Stomach smooth muscle (tissue), 2 donors: ENCODE data around the gene HCST.

Experiments
- H3K27ac ChIP-seq: one replicate; pipeline ENCODE4 v1.7.0; 2013; ENCODE audit warnings: mild to moderate bottlenecking, low read length, inconsistent platforms
- H3K27me3 ChIP-seq, 2 donors: one replicate each; pipeline ENCODE4 v1.7.0; 2013; ENCODE audit warnings: low read length in 2 of 2; ENCODE audit not compliant: insufficient read depth in 2 of 2, control insufficient read depth in 1 of 2
- H3K36me3 ChIP-seq, 2 donors: one replicate each; pipeline ENCODE4 v1.7.0; 2013; ENCODE audit warnings: low read length in 2 of 2; ENCODE audit not compliant: control insufficient read depth in 2 of 2, insufficient read depth in 2 of 2
- H3K4me1 ChIP-seq: one replicate; pipeline ENCODE4 v1.7.0; 2013; ENCODE audit warnings: low read length; ENCODE audit not compliant: control insufficient read depth, insufficient read depth
- H3K4me3 ChIP-seq, 2 donors: one replicate each; pipeline ENCODE4 v1.7.0; 2013; ENCODE audit warnings: low read length in 2 of 2
- H3K9ac ChIP-seq, 2 donors: one replicate each; pipeline ENCODE4 v1.7.0; 2013; ENCODE audit warnings: low read length in 2 of 2, mild to moderate bottlenecking in 1 of 2
- H3K9me3 ChIP-seq, 2 donors: one replicate each; pipeline ENCODE4 v1.7.0; 2013; ENCODE audit warnings: low read length in 2 of 2; ENCODE audit not compliant: control insufficient read depth in 2 of 2
- donor health status: healthy.
- donor health status: Pancreatic carcinoma.

HCST gene

DNA sequence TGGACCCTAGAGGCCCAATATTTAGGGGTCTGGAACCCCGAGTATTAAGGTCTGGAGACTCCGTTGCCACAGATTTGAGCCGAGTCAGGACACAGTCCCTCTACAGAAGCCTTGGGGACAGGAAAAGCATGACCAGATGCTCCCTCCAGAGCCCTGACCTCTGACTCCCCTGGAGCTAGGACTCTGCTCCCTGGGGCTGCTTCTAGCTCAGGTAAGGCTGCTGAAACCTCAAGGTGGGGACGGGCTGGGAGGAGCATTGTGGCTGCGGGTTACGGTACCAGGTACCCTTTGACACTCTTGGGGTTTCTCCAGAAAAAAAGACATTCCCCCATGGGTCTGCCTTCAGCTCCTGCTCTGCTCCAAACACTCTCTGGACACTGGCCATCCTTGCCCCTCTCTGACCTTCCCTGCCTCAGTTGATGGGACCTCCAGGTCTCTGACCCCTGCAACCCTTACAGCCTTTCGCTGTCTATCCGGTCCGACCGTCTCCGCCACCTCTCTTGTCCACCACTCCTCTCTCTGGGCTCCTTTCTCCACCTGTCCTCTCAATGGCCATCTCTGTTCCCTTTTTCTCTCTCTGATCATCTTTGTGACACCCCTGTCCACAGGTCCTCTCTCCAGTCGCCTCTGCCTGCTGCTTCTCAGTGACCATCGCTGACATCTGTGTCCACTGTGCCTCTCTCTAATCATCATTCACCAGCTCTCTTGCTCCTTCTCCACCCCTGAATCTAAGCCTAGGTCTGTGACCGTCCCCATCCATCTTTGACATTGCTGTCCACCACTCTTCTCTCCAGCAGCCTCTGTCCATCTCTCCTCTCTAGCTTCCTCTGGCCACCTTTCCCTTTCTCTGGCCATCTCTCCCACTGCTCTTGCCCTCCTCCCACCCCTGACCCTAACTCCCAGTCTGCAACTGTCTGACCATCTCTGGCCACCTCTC lies 35.3 kb downstream of the HCST start:
- peaks cover 25% of the 10 kb centered on the region for H3K4me1 ChIP-seq
- H3K9me3 ChIP-seq: no peaks in the 10 kb centered on the region
- H3K36me3 ChIP-seq: peaks cover 0 to 5% of the 10 kb centered on the region in 2 donors
- no peaks in the 10 kb centered on the region for H3K27me3 ChIP-seq
- peak overlapping the region; percentile 70 for H3K27ac ChIP-seq
- peak overlapping the region; percentile 79 to 81 for H3K9ac ChIP-seq
- H3K4me3 ChIP-seq: peak overlapping the region; percentile 76 to 78

- Histone ChIP-seq H3K27ac (no peak overlapping the region), H3K9me3 (no peaks in the 10 kb centered on the region), H3K4me3 (peak overlapping the region; percentile 22 to 78), H3K36me3 (peaks cover 0 to 5% of the 10 kb centered on the region in 2 donors), H3K27me3 (no peaks in the 10 kb centered on the region), H3K4me1 (peaks cover 25% of the 10 kb centered on the region), H3K9ac (no peak overlapping the region)
These were observed 36.2 kb downstream of the HCST start for GRCh38 chr19:35938282-35939224.

- no peak overlapping the region for H3K9ac ChIP-seq
- peaks cover 0 to 5% of the 10 kb centered on the region in 2 donors for H3K36me3 ChIP-seq
- no peaks in the 10 kb centered on the region for H3K27me3 ChIP-seq
- no peak overlapping the region for H3K27ac ChIP-seq
- H3K9me3 ChIP-seq: no peaks in the 10 kb centered on the region
- H3K4me1 ChIP-seq: peaks cover 25% of the 10 kb centered on the region
- H3K4me3 ChIP-seq: no peak overlapping the region
These were observed 37.2 kb downstream of the HCST start for GRCh38 chr19:35939307-35940077.

DNA sequence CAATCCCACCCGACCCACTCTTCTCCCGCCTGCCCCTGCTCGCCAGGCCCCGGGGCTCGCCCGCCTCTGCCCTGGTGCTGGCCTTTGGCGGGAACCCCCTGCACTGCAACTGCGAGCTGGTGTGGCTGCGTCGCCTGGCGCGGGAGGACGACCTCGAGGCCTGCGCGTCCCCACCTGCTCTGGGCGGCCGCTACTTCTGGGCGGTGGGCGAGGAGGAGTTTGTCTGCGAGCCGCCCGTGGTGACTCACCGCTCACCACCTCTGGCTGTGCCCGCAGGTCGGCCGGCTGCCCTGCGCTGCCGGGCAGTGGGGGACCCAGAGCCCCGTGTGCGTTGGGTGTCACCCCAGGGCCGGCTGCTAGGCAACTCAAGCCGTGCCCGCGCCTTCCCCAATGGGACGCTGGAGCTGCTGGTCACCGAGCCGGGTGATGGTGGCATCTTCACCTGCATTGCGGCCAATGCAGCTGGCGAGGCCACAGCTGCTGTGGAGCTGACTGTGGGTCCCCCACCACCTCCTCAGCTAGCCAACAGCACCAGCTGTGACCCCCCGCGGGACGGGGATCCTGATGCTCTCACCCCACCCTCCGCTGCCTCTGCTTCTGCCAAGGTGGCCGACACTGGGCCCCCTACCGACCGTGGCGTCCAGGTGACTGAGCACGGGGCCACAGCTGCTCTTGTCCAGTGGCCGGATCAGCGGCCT lies 37.9 kb downstream of the HCST start:
- Histone ChIP-seq H3K4me1 (peaks cover 25% of the 10 kb centered on the region), H3K27ac (no peak overlapping the region), H3K9ac (no peak overlapping the region), H3K36me3 (peaks cover 0 to 5% of the 10 kb centered on the region in 2 donors), H3K4me3 (no peak overlapping the region), H3K9me3 (no peaks in the 10 kb centered on the region), H3K27me3 (no peaks in the 10 kb centered on the region)

DNA sequence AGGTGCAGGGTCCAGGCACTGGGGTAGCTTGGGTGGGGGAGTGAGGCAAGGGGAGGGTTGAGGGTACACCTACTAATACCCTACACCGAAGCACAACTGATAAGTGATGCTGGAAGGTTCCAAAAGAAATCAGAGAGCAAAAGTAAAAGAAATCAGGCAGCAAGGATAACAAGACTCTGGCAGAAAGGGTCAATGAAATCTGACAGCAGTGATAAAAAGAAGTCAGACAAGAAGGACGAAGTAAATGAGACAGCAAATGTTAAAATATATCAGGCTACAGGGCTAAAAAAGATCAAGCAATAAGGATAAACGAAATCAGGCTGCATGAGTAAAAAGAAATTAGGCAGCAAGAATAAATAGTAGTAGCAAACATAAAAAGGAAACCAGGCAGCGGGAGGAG lies 38.5 kb downstream of the HCST start:
- no peaks in the 10 kb centered on the region for H3K27me3 ChIP-seq
- H3K4me1 ChIP-seq: peaks cover 20% of the 10 kb centered on the region
- no peak overlapping the region for H3K4me3 ChIP-seq
- H3K27ac ChIP-seq: no peak overlapping the region
- H3K36me3 ChIP-seq: peaks cover 0 to 5% of the 10 kb centered on the region in 2 donors
- H3K9ac ChIP-seq: no peak overlapping the region
- H3K9me3 ChIP-seq: no peaks in the 10 kb centered on the region

GRCh38 chr19:35942235-35942634 lies 39.9 kb downstream of the HCST start:
- Histone ChIP-seq H3K27ac (no peak overlapping the region), H3K9me3 (no peaks in the 10 kb centered on the region), H3K36me3 (peaks cover 0 to 7% of the 10 kb centered on the region in 2 donors), H3K9ac (no peak overlapping the region), H3K27me3 (no peaks in the 10 kb centered on the region), H3K4me1 (peaks cover 12% of the 10 kb centered on the region), H3K4me3 (no peak overlapping the region)

DNA sequence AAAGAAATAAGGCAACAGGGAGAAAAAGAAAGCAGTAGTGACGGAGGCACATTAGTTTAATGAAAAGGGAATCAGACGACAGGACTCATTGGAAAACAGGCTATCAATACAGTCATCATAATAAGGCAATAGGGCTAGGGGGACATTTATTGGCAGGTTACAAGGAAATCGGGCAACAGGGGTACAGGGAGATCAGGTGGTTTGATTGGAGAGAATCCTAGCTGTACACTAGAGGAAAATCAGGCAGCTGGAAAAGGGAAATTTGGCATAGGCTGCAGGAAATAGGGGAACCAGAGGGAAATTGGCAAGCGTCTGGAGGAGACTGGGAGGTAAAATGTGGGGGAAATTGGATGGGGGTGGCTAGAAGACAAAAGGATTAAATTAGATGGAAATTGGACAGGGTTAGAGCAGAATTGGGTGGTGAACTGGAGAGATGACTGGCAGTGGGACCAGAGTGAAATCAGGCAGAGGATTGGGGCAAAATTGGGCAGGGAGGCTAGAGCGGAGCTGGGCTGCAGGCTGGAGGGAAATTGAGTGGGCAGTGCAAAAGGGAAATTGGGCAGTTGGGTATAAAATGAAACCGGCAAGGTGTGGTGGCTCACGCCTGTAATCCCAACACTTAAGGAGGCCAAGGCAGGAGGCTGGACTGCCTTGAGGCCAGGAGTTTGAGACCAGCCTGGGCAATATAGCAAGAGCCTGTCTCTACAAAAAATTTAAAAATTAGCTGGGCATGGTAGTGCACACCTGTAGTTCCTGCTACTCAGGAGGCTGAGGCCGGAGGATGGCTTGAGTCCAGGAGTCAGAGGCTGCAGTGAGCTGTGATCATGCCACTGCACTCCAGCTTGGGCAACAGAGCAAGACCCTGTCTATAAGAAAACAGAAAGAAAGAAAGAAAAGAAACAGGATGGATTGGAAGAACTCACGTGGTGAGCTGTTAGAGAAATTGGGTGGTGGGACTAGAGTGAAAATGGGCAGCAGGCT lies 41.3 kb downstream of the HCST start:
- H3K27me3 ChIP-seq: no peaks in the 10 kb centered on the region
- H3K9me3 ChIP-seq: no peaks in the 10 kb centered on the region
- H3K4me1 ChIP-seq: no peaks in the 10 kb centered on the region
- no peak overlapping the region for H3K27ac ChIP-seq
- peaks cover 0 to 7% of the 10 kb centered on the region in 2 donors for H3K36me3 ChIP-seq
- no peak overlapping the region for H3K9ac ChIP-seq
- no peak overlapping the region for H3K4me3 ChIP-seq

DNA sequence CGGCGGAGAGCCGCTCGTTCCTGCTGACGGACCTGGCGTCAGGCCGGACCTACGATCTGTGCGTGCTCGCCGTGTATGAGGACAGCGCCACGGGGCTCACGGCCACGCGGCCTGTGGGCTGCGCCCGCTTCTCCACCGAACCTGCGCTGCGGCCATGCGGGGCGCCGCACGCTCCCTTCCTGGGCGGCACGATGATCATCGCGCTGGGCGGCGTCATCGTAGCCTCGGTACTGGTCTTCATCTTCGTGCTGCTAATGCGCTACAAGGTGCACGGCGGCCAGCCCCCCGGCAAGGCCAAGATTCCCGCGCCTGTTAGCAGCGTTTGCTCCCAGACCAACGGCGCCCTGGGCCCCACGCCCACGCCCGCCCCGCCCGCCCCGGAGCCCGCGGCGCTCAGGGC lies 42.2 kb downstream of the HCST start:
- H3K4me1 ChIP-seq: no peaks in the 10 kb centered on the region
- H3K27ac ChIP-seq: no peak overlapping the region
- H3K36me3 ChIP-seq: peaks cover 0 to 7% of the 10 kb centered on the region in 2 donors
- H3K9me3 ChIP-seq: no peaks in the 10 kb centered on the region
- H3K9ac ChIP-seq: no peak overlapping the region
- no peak overlapping the region for H3K4me3 ChIP-seq
- H3K27me3 ChIP-seq: no peaks in the 10 kb centered on the region

DNA sequence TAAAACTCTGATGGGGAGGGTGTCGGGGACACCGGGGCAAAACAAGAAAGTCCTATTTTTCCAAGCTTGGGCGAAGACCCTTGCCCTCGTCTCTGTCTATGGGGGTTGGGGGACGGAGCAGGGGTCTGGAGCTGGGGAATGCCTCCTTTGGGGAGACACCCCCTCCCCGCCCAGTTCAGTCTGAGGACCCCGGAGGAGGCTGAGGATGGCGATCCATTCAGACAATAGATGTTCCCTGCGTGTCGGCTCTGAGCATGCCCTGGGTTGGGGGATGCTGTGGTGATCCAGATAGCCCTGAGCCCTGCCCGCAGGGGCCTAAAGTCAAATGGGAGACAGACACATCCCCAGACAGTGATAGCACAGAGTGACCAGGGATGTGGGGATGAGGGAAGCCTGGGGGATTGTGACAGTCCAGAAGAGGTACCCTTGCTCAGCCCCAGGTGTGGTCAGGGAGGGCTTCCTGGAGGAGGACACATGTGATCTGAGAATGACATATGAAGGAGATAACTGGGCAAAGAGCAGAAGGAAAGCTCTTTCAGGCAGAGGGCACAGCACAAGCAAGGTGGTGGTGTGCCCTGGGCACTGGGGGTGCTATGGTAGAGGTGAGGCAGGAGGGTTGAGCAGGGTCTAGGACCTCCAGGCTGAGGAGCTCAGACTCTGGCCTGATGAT lies 42.9 kb downstream of the HCST start:
- Histone ChIP-seq H3K4me3 (no peak overlapping the region), H3K36me3 (peaks cover 0 to 7% of the 10 kb centered on the region in 2 donors), H3K9ac (no peak overlapping the region), H3K27me3 (no peaks in the 10 kb centered on the region), H3K9me3 (no peaks in the 10 kb centered on the region), H3K27ac (no peak overlapping the region), H3K4me1 (no peaks in the 10 kb centered on the region)
